NT2/D1 (cell line): ENCODE data around the gene BECN2.

ENCODE experiments used
- DNase-seq: peaks from one replicate; pipeline ENCODE4 v3.0.0-alpha.2; 2011; ENCODE audit warnings: low read depth, low spot score
- H3K27me3 ChIP-seq: 2 replicates; pipeline ENCODE4 v1.6.0; 2011; ENCODE audit warnings: mild to moderate bottlenecking; ENCODE audit not compliant: insufficient read length, insufficient read depth
- H3K36me3 ChIP-seq: 2 replicates; pipeline ENCODE4 v1.6.1; 2011; ENCODE audit warnings: mild to moderate bottlenecking, low read length, mixed read lengths; ENCODE audit not compliant: insufficient read depth, insufficient read length
- H3K4me1 ChIP-seq: 2 replicates; pipeline ENCODE4 v1.5.1; 2011; ENCODE audit not compliant: insufficient read depth, insufficient read length
- H3K4me3 ChIP-seq: 2 replicates; pipeline ENCODE4 v1.5.1; 2011; ENCODE audit warnings: low read depth; ENCODE audit not compliant: insufficient read length
- H3K9ac ChIP-seq: 2 replicates; pipeline ENCODE4 v1.6.0; 2011; ENCODE audit warnings: low read depth; ENCODE audit not compliant: insufficient read length
- H3K9me3 ChIP-seq: 2 replicates; pipeline ENCODE4 v1.5.1; 2011; ENCODE audit warnings: mild to moderate bottlenecking, low read length; ENCODE audit not compliant: insufficient read depth
- SUZ12 ChIP-seq: IDR thresholded peaks from 2 replicates; pipeline ENCODE4 v1.6.1; 2011; ENCODE audit not compliant: insufficient read length, insufficient read depth; ENCODE audit errors: extremely low read depth
- YY1 ChIP-seq: IDR thresholded peaks from 2 replicates; pipeline ENCODE4 v1.6.1; 2011; ENCODE audit not compliant: insufficient read length, insufficient read depth
- ZNF274 ChIP-seq: IDR thresholded peaks from 2 replicates; pipeline ENCODE4 v1.6.1; 2011; ENCODE audit warnings: mild to moderate bottlenecking, low read depth, low read length

The BECN2 gene

GRCh38 chr1:241927321-241927720 lies 30.2 kb upstream of the BECN2 start:
- Histone ChIP-seq H3K36me3 (no peaks in the 10 kb centered on the region), H3K9ac (no peak overlapping the region)
- no peak for TF ChIP-seq SUZ12
- no peak for TF ChIP-seq ZNF274
- TF ChIP-seq YY1 = no peak

GRCh38 chr1:241932845-241933244 lies 24.7 kb upstream of the BECN2 start:
- Histone ChIP-seq H3K4me3 (no peak overlapping the region), H3K9me3 (no peaks in the 10 kb centered on the region), H3K4me1 (peaks cover 4% of the 10 kb centered on the region), H3K9ac (no peak overlapping the region), H3K27me3 (no peaks in the 10 kb centered on the region), H3K36me3 (no peaks in the 10 kb centered on the region)
- no peak for TF ChIP-seq YY1
- no peak for TF ChIP-seq SUZ12
- TF ChIP-seq ZNF274 = no peak
- DNase-seq = no peak

More at GRCh38 chr1:241927321-241927720, 30.2 kb upstream of the BECN2 start:
- no peaks in the 10 kb centered on the region for H3K27me3 ChIP-seq
- no peak for DNase-seq
- H3K9me3 ChIP-seq = no peaks in the 10 kb centered on the region
- H3K4me3 ChIP-seq = no peak overlapping the region
- H3K4me1 ChIP-seq = peaks cover 2% of the 10 kb centered on the region

DNA sequence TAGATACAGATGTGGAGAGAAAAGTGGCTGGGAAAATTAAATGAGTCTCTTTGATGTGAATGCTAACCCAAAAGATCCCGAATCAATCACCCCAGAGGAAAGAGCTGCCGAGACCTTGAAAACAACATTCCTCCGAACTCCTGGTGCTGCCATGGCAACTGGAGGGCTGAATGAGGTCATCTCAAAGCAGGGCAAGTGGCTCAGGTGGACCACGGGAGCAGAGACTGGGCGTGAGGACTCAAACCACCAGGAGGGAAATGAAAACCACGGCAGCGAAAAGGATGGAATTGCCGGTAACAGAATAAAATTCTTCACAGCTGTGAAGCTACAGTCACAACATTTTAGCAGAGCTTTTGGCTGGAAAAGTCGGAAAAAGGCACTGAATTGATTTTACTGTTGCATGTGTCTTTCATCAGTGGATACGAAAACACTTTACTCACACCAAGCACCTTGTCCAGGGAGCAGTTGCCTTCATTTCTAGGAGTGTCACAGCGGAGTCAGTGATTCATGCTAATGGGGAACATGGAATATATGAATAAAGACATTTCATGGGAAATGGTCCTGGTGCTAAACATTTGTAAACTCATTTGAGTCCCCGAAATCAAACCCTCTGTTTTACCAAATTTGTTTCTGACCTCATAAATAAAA lies 23.2 kb upstream of the BECN2 start:
- DNase-seq = peak; percentile 84
- H3K4me1 ChIP-seq = peaks cover 4% of the 10 kb centered on the region
- H3K4me3 ChIP-seq = no peak overlapping the region
- H3K27me3 ChIP-seq = no peaks in the 10 kb centered on the region
- no peaks in the 10 kb centered on the region for H3K36me3 ChIP-seq
- H3K9me3 ChIP-seq = peaks cover 7% of the 10 kb centered on the region; the same call in 1 of the 2 replicates
- TF ChIP-seq SUZ12 (no peak), YY1 (no peak), ZNF274 (no peak)
- no peak overlapping the region for H3K9ac ChIP-seq

GRCh38 chr1:241934866-241935265 lies 22.7 kb upstream of the BECN2 start:
- H3K9me3 ChIP-seq = peaks cover 7% of the 10 kb centered on the region; the same call in 1 of the 2 replicates
- no peak for TF ChIP-seq SUZ12
- TF ChIP-seq ZNF274 = no peak
- no peak for TF ChIP-seq YY1
- H3K4me1 ChIP-seq = peaks cover 4% of the 10 kb centered on the region
- H3K4me3 ChIP-seq = no peak overlapping the region
- H3K27me3 ChIP-seq = no peaks in the 10 kb centered on the region
- H3K36me3 ChIP-seq = no peaks in the 10 kb centered on the region
- no peak overlapping the region for H3K9ac ChIP-seq
- DNase-seq = no peak

GRCh38 chr1:241939798-241940197 lies 17.8 kb upstream of the BECN2 start:
- Histone ChIP-seq H3K4me3 (no peak overlapping the region), H3K9ac (no peak overlapping the region), H3K36me3 (no peaks in the 10 kb centered on the region), H3K27me3 (no peaks in the 10 kb centered on the region), H3K9me3 (peaks cover 7% of the 10 kb centered on the region; the same call in 1 of the 2 replicates), H3K4me1 (no peaks in the 10 kb centered on the region)
- DNase-seq = no peak
- TF ChIP-seq SUZ12 (no peak), ZNF274 (no peak), YY1 (no peak)

GRCh38 chr1:241942738-241943137 lies 14.8 kb upstream of the BECN2 start:
- H3K9me3 ChIP-seq = peaks cover 7% of the 10 kb centered on the region; the same call in 1 of the 2 replicates
- H3K4me3 ChIP-seq = no peak overlapping the region
- no peak for DNase-seq
- no peaks in the 10 kb centered on the region for H3K4me1 ChIP-seq
- H3K9ac ChIP-seq = no peak overlapping the region
- H3K27me3 ChIP-seq = no peaks in the 10 kb centered on the region
- no peaks in the 10 kb centered on the region for H3K36me3 ChIP-seq
- TF ChIP-seq YY1 = no peak
- no peak for TF ChIP-seq ZNF274
- no peak for TF ChIP-seq SUZ12

GRCh38 chr1:241944300-241944699 lies 13.3 kb upstream of the BECN2 start:
- no peak for TF ChIP-seq YY1
- no peak for TF ChIP-seq ZNF274
- TF ChIP-seq SUZ12 = no peak
- no peak overlapping the region for H3K9ac ChIP-seq
- H3K4me3 ChIP-seq = no peak overlapping the region
- no peaks in the 10 kb centered on the region for H3K9me3 ChIP-seq
- H3K36me3 ChIP-seq = no peaks in the 10 kb centered on the region
- no peaks in the 10 kb centered on the region for H3K27me3 ChIP-seq
- no peaks in the 10 kb centered on the region for H3K4me1 ChIP-seq
- no peak for DNase-seq
